Measurements from ENCODE around the gene NR4A2.

The NR4A2 gene

GRCh38 chr2:156279446-156280150, 52.9 kb downstream of the NR4A2 start:
- Histone ChIP-seq H3K27ac (ENCODE audit: low read depth, low read length) (no peak overlapping the region), H3K36me3 (ENCODE audit: control insufficient read depth, insufficient read depth, low read length) (no peaks in the 10 kb centered on the region), H3K4me3 (ENCODE audit: low read depth, low read length) (no peak overlapping the region), H3K9ac (ENCODE audit: low read length) (no peak overlapping the region), H3K27me3 (ENCODE audit: control insufficient read depth, insufficient read depth, low read length) (no peaks in the 10 kb centered on the region), H3K9me3 (ENCODE audit: control insufficient read depth, insufficient read depth, low read depth, low read length) (no peaks in the 10 kb centered on the region), H3K4me1 (ENCODE audit: control insufficient read depth, insufficient read depth, low read length) (no peaks in the 10 kb centered on the region)

Measured in HUES6 (cell line).